IPS-20b (cell line): Measurements from ENCODE around the gene PTPN4.

Source experiments
- H3K27ac ChIP-seq: one replicate; pipeline ENCODE4 v1.5.1; 2013; ENCODE audit warnings: low read length
- H3K27me3 ChIP-seq: 2 replicates; pipeline ENCODE4 v1.6.1; 2013; ENCODE audit warnings: mild to moderate bottlenecking, low read length, inconsistent platforms; ENCODE audit not compliant: insufficient read depth
- H3K36me3 ChIP-seq: 2 replicates; pipeline ENCODE4 v1.6.1; 2013; ENCODE audit warnings: low read depth, mild to moderate bottlenecking, inconsistent platforms, low read length, moderate library complexity; ENCODE audit not compliant: insufficient read depth
- H3K4me1 ChIP-seq: 2 replicates; pipeline ENCODE4 v1.6.1; 2013; ENCODE audit warnings: mild to moderate bottlenecking, control low read depth, inconsistent platforms, low read length, moderate library complexity; ENCODE audit not compliant: insufficient read depth
- H3K4me3 ChIP-seq: 2 replicates; pipeline ENCODE4 v1.5.1; 2013; ENCODE audit warnings: mild to moderate bottlenecking, low read length, inconsistent platforms
- H3K9ac ChIP-seq: 2 replicates; pipeline ENCODE4 v1.6.1; 2013; ENCODE audit warnings: low read depth, mild to moderate bottlenecking, inconsistent platforms, low read length, moderate library complexity
- H3K9me3 ChIP-seq: 2 replicates; pipeline ENCODE4 v1.6.1; 2013; ENCODE audit warnings: mild to moderate bottlenecking, low read depth, low read length, inconsistent platforms; ENCODE audit not compliant: insufficient read depth

Gene PTPN4

GRCh38 chr2:119734047-119734446, 25.7 kb upstream of the PTPN4 start:
- Histone ChIP-seq H3K4me3 (no peak overlapping the region), H3K36me3 (no peaks in the 10 kb centered on the region), H3K27ac (no peak overlapping the region), H3K9ac (no peak overlapping the region), H3K9me3 (no peaks in the 10 kb centered on the region), H3K27me3 (no peaks in the 10 kb centered on the region), H3K4me1 (0 out of 2 replicates have a peak, but pooled peaks cover 4% of the 10 kb centered on the region)

GRCh38 chr2:119735565-119735964, 24.2 kb upstream of the PTPN4 start:
- Histone ChIP-seq H3K27me3 (no peaks in the 10 kb centered on the region), H3K4me1 (0 out of 2 replicates have a peak, but pooled peaks cover 4% of the 10 kb centered on the region), H3K36me3 (no peaks in the 10 kb centered on the region), H3K9ac (no peak overlapping the region), H3K4me3 (no peak overlapping the region), H3K27ac (no peak overlapping the region), H3K9me3 (no peaks in the 10 kb centered on the region)

DNA sequence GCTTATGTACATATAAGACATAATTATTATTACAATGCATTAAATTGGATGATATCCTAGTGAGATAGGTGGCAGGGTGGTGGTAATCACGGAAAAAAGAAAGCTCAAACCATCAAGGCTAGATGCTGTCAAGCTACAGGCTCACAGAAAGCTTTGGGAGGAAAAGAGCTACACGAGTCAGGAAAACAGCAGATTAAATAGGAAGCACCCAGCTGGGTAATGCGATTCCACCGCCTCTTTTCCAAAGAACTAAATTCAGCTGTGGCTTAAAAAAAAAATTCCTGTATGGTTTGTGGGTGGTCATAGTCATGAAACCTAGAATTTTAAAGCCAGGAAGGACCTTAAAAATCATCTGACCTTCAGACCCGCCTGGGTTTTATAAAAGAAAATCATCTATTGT, 23.7 kb upstream of the PTPN4 start:
- no peak overlapping the region for H3K27ac ChIP-seq
- 0 out of 2 replicates have a peak, but pooled peaks cover 4% of the 10 kb centered on the region for H3K4me1 ChIP-seq
- H3K4me3 ChIP-seq: no peak overlapping the region
- no peaks in the 10 kb centered on the region for H3K9me3 ChIP-seq
- no peaks in the 10 kb centered on the region for H3K36me3 ChIP-seq
- no peaks in the 10 kb centered on the region for H3K27me3 ChIP-seq
- no peak overlapping the region for H3K9ac ChIP-seq

- no peak overlapping the region for H3K9ac ChIP-seq
- no peaks in the 10 kb centered on the region for H3K9me3 ChIP-seq
- no peak overlapping the region for H3K4me3 ChIP-seq
- H3K27me3 ChIP-seq: no peaks in the 10 kb centered on the region
- 0 out of 2 replicates have a peak, but pooled peaks cover 4% of the 10 kb centered on the region for H3K4me1 ChIP-seq
- no peak overlapping the region for H3K27ac ChIP-seq
- H3K36me3 ChIP-seq: no peaks in the 10 kb centered on the region
Observed at GRCh38 chr2:119739580-119740255, 20.0 kb upstream of the PTPN4 start.

DNA sequence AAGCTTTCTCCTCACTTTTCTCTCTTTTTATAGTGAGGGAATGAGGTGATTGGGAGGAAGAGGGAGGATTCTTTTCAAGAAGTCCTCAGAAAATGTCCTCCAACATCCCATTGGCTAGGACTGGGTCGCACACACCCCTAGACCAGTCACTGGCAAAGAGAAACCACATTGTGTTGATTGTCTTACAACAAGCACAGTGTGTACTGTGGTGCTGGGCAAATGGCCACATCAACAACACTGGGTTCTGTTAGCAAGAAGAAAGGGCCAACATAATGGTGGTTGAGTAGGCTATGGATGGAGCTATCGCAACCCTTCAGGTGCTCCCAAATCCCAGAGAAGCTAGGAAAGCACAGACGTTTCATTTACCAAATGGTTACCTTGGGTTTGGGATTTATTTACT, 18.7 kb upstream of the PTPN4 start:
- Histone ChIP-seq H3K9ac (no peak overlapping the region), H3K27me3 (no peaks in the 10 kb centered on the region), H3K27ac (no peak overlapping the region), H3K4me1 (0 out of 2 replicates have a peak, but pooled peaks cover under 1% of the 10 kb centered on the region), H3K4me3 (no peak overlapping the region), H3K36me3 (no peaks in the 10 kb centered on the region), H3K9me3 (no peaks in the 10 kb centered on the region)

GRCh38 chr2:119741868-119742267, 17.9 kb upstream of the PTPN4 start:
- H3K36me3 ChIP-seq: no peaks in the 10 kb centered on the region
- H3K27ac ChIP-seq: no peak overlapping the region
- H3K4me3 ChIP-seq: no peak overlapping the region
- H3K27me3 ChIP-seq: no peaks in the 10 kb centered on the region
- peaks cover 3% of the 10 kb centered on the region; the same call in 1 of the 2 replicates for H3K4me1 ChIP-seq
- no peak overlapping the region for H3K9ac ChIP-seq
- H3K9me3 ChIP-seq: no peaks in the 10 kb centered on the region

DNA sequence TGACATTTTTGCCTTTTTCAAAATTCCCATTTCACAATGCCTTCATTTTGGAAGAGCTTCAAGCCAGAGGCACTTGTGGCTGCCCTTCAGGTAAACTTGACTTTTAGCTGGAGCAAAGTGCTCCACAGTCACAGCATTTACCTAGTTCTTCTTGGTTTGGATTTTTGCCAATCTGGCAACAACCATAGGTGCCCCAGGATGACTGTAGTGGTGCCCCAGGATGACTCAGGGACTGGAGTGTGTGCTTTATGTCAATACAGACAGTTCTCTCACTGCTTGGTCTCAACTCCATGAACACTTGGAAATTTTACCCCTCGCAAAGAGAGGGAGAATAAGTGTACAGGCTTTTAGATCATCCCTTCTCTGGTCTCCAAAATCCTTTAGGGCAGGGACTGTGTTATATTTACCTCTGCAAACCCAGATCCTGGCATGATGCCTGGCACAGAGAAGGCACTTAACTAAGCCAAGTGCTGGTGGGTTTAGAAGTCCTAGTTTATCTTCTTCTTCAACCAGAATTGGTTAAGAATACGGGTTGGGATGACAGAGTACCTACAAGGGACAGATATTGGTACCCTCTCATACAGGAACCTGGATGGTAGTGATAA, 15.3 kb upstream of the PTPN4 start:
- no peak overlapping the region for H3K9ac ChIP-seq
- H3K9me3 ChIP-seq: no peaks in the 10 kb centered on the region
- H3K27ac ChIP-seq: no peak overlapping the region
- H3K36me3 ChIP-seq: no peaks in the 10 kb centered on the region
- no peak overlapping the region for H3K4me3 ChIP-seq
- peaks cover 13% of the 10 kb centered on the region; the same call in 1 of the 2 replicates for H3K4me1 ChIP-seq
- no peaks in the 10 kb centered on the region for H3K27me3 ChIP-seq

GRCh38 chr2:119745566-119745965, 14.2 kb upstream of the PTPN4 start:
- no peaks in the 10 kb centered on the region for H3K27me3 ChIP-seq
- H3K4me1 ChIP-seq: peaks cover 13% of the 10 kb centered on the region; the same call in 1 of the 2 replicates
- no peaks in the 10 kb centered on the region for H3K9me3 ChIP-seq
- no peak overlapping the region for H3K4me3 ChIP-seq
- H3K9ac ChIP-seq: no peak overlapping the region
- no peaks in the 10 kb centered on the region for H3K36me3 ChIP-seq
- H3K27ac ChIP-seq: no peak overlapping the region

DNA sequence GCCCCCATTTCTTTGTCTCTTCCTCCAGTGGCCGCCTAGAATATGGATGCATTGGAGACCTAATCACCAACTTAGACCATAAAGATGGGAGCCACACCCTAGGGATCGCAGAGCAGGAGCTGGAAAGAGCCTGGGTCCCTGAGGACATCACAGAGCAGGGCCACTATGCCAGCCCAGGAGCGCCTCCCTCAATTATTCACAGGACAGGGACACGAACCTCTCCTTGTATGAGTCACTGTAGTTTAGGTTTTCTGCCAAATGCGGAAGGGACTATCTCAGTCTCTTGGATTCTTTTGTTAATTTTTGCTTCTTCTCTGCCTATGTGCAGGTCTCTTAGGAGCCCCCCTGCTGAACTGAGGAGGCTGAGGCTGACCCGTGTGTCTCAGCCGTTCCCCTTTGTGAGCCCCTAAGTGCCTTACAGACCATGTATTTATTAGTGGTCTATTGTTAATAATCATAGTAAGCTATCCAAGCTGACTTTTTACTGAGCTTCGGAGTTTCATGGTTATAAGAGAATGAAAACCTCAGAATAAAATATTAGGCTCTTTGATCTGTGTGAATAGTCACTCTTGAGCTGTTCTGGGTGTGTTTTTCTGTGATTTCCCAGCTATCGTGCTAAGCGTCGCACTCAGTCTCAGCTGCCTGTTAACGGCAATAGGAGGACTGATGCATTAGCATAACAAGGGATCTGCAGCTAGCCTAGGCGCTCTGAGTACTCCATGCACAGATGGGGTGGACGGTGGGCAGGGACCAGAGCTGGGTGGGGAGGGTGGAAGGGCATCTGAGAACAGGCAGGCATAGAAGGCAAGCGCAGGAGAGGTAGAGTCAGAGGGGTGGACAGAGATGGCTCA, 12.7 kb upstream of the PTPN4 start:
- H3K27ac ChIP-seq: no peak overlapping the region
- H3K4me1 ChIP-seq: peaks cover 13% of the 10 kb centered on the region; the same call in 1 of the 2 replicates
- no peaks in the 10 kb centered on the region for H3K36me3 ChIP-seq
- no peak overlapping the region for H3K9ac ChIP-seq
- H3K9me3 ChIP-seq: no peaks in the 10 kb centered on the region
- no peaks in the 10 kb centered on the region for H3K27me3 ChIP-seq
- H3K4me3 ChIP-seq: no peak overlapping the region

- Histone ChIP-seq H3K9ac (no peak overlapping the region), H3K27ac (no peak overlapping the region), H3K4me1 (peaks cover 13% of the 10 kb centered on the region; the same call in 1 of the 2 replicates), H3K9me3 (no peaks in the 10 kb centered on the region), H3K27me3 (no peaks in the 10 kb centered on the region), H3K4me3 (no peak overlapping the region), H3K36me3 (no peaks in the 10 kb centered on the region)
Observed at GRCh38 chr2:119748135-119748534, 11.6 kb upstream of the PTPN4 start.

DNA sequence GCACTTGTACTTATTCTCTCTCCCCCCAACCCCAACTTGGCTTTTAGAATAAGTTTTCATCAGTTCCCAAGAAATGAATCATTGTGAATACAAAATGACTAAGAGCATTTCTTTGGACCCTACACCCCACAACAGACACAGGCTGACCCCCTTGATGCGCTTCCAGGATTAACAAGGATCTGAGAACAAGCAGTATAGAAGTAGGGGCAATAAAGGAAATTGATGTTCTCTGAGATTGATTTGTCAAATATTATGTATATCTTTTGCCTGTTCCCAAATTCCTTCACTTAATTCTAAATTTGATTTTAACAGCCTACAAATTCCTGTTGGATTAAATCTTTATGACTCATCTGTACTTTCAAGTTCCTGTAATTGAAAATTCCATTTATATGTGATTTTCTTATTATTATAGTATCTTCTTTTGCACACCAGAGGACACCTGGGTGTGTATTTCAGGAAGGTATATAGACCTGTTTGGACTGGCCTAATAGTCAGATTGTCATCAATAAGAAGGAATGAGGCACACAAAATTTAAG, 10.2 kb upstream of the PTPN4 start:
- H3K27ac ChIP-seq: no peak overlapping the region
- H3K4me1 ChIP-seq: peaks cover 13% of the 10 kb centered on the region; the same call in 1 of the 2 replicates
- no peak overlapping the region for H3K4me3 ChIP-seq
- H3K27me3 ChIP-seq: no peaks in the 10 kb centered on the region
- H3K36me3 ChIP-seq: no peaks in the 10 kb centered on the region
- no peaks in the 10 kb centered on the region for H3K9me3 ChIP-seq
- H3K9ac ChIP-seq: no peak overlapping the region
